ENCODE results near the gene CXCR2.

GRCh38 chr2:218093879-218094278 is 31.9 kb upstream of the CXCR2 start:
- no peak for TF ChIP-seq MAX (IDR thresholded peaks at IDR 0.05)
- no peak for TF ChIP-seq YY1 (IDR thresholded peaks at IDR 0.05; ENCODE audit: low read depth)
- TF ChIP-seq REST (IDR thresholded peaks at IDR 0.05; ENCODE audit: low read depth), result no peak
- TF ChIP-seq CREB1 (IDR thresholded peaks at IDR 0.05; ENCODE audit: low read depth), result no peak
- TF ChIP-seq USF1 (IDR thresholded peaks at IDR 0.05), result no peak
- TF ChIP-seq CEBPB (IDR thresholded peaks at IDR 0.05), result no peak
- TF ChIP-seq NFIC (IDR thresholded peaks at IDR 0.05), result no peak
- no peak for TF ChIP-seq TAF1 (IDR thresholded peaks at IDR 0.05; ENCODE audit: low read depth)
- TF ChIP-seq EGR1 (IDR thresholded peaks at IDR 0.05), result no peak
- TF ChIP-seq EP300 (IDR thresholded peaks at IDR 0.05; ENCODE audit: borderline replicate concordance), result no peak
- no peak for TF ChIP-seq RAD21 (IDR thresholded peaks at IDR 0.05; ENCODE audit: low read depth)
- TF ChIP-seq FOXM1 (IDR thresholded peaks at IDR 0.05; ENCODE audit: borderline replicate concordance, low read depth), result no peak
- TF ChIP-seq TEAD4 (IDR thresholded peaks at IDR 0.05), result no peak
- no peak for TF ChIP-seq ZBTB7A (IDR thresholded peaks at IDR 0.05; ENCODE audit: low read depth)
